CD4-positive, CD25-positive, alpha-beta regulatory T cell (primary cell): ENCODE data around the gene AFF3. TPM values are rescaled to one million over a fixed set of nuclear protein-coding genes. Genes with fewer than 3 reads are reported as not detected.
A peak's percentile ranks its signal among the peaks of the same experiment; 100 is the strongest.

Experiments
- ATAC-seq, 2 donors: fragments of 150-1000 bp; cut with Tn5 transposase; one replicate each; pipeline ENCODE4 v1.10.0; 2021; ENCODE audit warnings: low read depth in 2 of 2, moderate number of reproducible peaks in 2 of 2, moderate library complexity in 1 of 2
- DNase-seq, 3 donors: peaks; one replicate each; pipeline versions ENCODE4 v3.0.0 to v3.0.0-alpha.2; 2012 to 2022; ENCODE audit warnings: mixed read lengths in 1 of 3
- H3K27ac ChIP-seq: one replicate; pipeline ENCODE4 v1.7.0; 2013; ENCODE audit warnings: mild to moderate bottlenecking, low read length; ENCODE audit not compliant: insufficient read depth, poor library complexity, severe bottlenecking
- H3K27me3 ChIP-seq: one replicate; pipeline ENCODE4 v1.7.0; 2013; ENCODE audit warnings: low read length; ENCODE audit not compliant: control insufficient read depth, insufficient read depth
- H3K36me3 ChIP-seq: one replicate; pipeline ENCODE4 v1.7.0; 2013; ENCODE audit warnings: mild to moderate bottlenecking, low read length, moderate library complexity; ENCODE audit not compliant: control insufficient read depth, insufficient read depth
- H3K4me1 ChIP-seq: 2 replicates; pipeline ENCODE4 v1.7.0; 2013; ENCODE audit warnings: mild to moderate bottlenecking, low read length; ENCODE audit not compliant: insufficient read depth, control insufficient read depth, poor library complexity, severe bottlenecking
- H3K4me3 ChIP-seq: one replicate; pipeline ENCODE4 v1.7.0; 2013; ENCODE audit warnings: low read depth, mild to moderate bottlenecking, low read length, moderate library complexity
- H3K9me3 ChIP-seq, 2 experiments: 1 replicate in 1 of 2; 2 replicates in 1 of 2; pipeline ENCODE4 v1.7.0; 2013; ENCODE audit warnings: low read length in 2 of 2, mild to moderate bottlenecking in 1 of 2, moderate library complexity in 1 of 2; ENCODE audit not compliant: control insufficient read depth in 2 of 2
- H3K27ac Mint-ChIP-seq, 3 donors: one replicate each; pipeline ENCODE4 v1.8.0; 2020 to 2022; ENCODE audit warnings: mild to moderate bottlenecking in 3 of 3, mixed read lengths in 3 of 3, moderate library complexity in 2 of 3
- H3K27me3 Mint-ChIP-seq: one replicate; pipeline ENCODE4 v1.8.0; 2022; ENCODE audit warnings: mild to moderate bottlenecking, mixed read lengths
- H3K36me3 Mint-ChIP-seq: one replicate; pipeline ENCODE4 v1.8.0; 2020; ENCODE audit warnings: mixed read lengths
- H3K4me1 Mint-ChIP-seq, 4 donors: one replicate each; pipeline ENCODE4 v1.8.0; 2020 to 2022; ENCODE audit warnings: mixed read lengths in 4 of 4, mild to moderate bottlenecking in 1 of 4
- H3K4me3 Mint-ChIP-seq, 4 donors: one replicate each; pipeline ENCODE4 v1.8.0; 2020 to 2022; ENCODE audit warnings: mild to moderate bottlenecking in 4 of 4, mixed read lengths in 4 of 4, moderate library complexity in 3 of 4
- H3K9me3 Mint-ChIP-seq, 7 donors: one replicate each; pipeline ENCODE4 v1.8.0; 2020 to 2022; ENCODE audit warnings: mixed read lengths in 7 of 7, mild to moderate bottlenecking in 3 of 7, moderate library complexity in 2 of 7
- polyA plus RNA-seq, 4 donors: library from polyadenylated mRNA; unstranded; fragments of 300-500 nt; fragmentation: Illumina TruSeq; gene quantifications; one replicate each; pipeline ENCODE4 v1.2.3, GENCODE V29; 2021
- total RNA-seq: library from RNA; stranded (reverse); gene quantifications from one replicate; pipeline ENCODE4 v1.2.3, GENCODE V29; 2022

The AFF3 gene
- total and polyA plus RNA-seq, 5 donors from 2014 or later = 0.82 to 10.1 (median 4.2) TPM

DNA sequence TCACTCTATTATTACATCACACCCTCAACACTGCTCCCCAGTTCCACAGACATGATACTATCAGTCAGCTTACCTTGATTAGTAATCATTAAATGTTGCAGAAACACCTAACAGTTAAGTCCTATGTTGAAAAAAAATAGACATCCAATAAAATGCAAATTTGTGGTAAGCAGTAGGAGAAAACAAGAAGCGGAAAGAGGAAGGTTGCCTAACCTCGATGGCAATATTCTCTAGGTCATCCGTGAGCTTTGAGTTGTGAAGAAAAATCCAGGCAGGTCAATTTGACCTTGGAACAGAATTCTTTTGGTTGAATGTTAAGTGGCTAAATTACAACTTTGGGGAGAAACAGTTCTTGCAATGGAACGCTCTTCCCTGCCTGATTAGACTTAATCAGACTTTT, 264.4 kb downstream of the AFF3 start:
- Mint-ChIP-seq H3K36me3 (peaks cover 8% of the 10 kb centered on the region), H3K27ac (no peak overlapping the region), H3K27me3 (no peaks in the 10 kb centered on the region), H3K9me3 (peaks cover 0 to 7% (median 0%) of the 10 kb centered on the region in 7 donors), H3K4me1 (no peaks in the 10 kb centered on the region), H3K4me3 (no peak overlapping the region)
- H3K9me3 ChIP-seq = no peaks in the 10 kb centered on the region
- no peaks in the 10 kb centered on the region for H3K4me1 ChIP-seq
- no peaks in the 10 kb centered on the region for H3K27me3 ChIP-seq
- no peak for ATAC-seq
- no peak for DNase-seq
- H3K4me3 ChIP-seq = no peak overlapping the region
- no peak overlapping the region for H3K27ac ChIP-seq
- no peaks in the 10 kb centered on the region for H3K36me3 ChIP-seq

DNA sequence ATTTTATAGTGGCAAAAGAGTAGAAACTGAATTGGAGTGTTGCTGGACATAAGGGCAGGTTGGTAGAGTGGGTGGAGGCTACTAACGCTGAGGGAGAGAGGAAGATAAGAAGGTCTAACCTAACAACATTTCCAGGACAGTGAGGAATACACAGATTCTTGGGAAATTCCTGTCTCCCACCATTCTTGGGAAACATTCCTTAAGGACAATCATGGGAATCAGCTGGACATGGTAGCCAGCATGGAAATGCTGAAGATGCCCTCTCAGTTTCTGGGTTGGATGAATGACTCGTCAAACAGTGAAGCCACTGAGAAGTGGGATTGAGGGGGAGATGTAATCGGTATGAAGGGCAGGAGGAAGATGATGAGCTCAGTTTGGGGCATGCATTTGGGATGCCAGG, 265.4 kb downstream of the AFF3 start:
- Histone ChIP-seq H3K4me3 (no peak overlapping the region), H3K36me3 (no peaks in the 10 kb centered on the region), H3K9me3 (no peaks in the 10 kb centered on the region), H3K27me3 (no peaks in the 10 kb centered on the region), H3K27ac (no peak overlapping the region), H3K4me1 (no peaks in the 10 kb centered on the region)
- peaks cover 8% of the 10 kb centered on the region for H3K36me3 Mint-ChIP-seq
- H3K27ac Mint-ChIP-seq = peak overlapping the region in 1 of 3 donors; percentile 54
- H3K27me3 Mint-ChIP-seq = no peaks in the 10 kb centered on the region
- H3K4me3 Mint-ChIP-seq = no peak overlapping the region
- peaks cover 0 to 7% (median 0%) of the 10 kb centered on the region in 7 donors for H3K9me3 Mint-ChIP-seq
- ATAC-seq (no peak), DNase-seq (no peak)
- H3K4me1 Mint-ChIP-seq = no peaks in the 10 kb centered on the region

DNA sequence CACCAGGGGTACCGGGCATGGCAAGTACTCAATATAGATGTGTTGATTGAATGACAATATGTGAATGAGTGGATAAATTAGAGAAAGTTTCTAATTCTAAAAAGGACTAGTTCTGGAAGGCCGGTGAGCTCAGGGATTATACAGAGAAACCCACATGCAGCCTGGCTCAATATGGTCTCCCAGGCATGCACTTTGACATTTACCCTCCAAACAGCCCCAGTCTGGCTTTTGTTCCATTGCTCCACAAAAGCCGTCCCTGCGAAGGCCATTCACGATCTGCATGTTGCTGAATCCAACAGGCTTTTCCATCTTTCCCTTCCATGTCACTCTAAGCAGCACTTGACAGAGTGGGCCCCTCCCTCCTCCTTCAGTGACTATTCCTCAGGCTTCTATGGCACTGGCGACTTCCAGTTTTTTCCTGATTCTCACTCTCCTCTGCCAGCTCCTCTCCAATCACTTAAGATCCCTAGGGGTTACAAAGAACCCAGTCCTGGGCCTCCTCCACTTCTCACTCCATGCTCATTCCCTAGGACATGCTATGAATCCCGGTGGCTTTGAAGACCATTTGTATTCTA, 266.7 kb downstream of the AFF3 start:
- peaks cover 8% of the 10 kb centered on the region for H3K36me3 Mint-ChIP-seq
- Histone ChIP-seq H3K4me3 (no peak overlapping the region), H3K27me3 (no peaks in the 10 kb centered on the region), H3K36me3 (no peaks in the 10 kb centered on the region), H3K9me3 (no peaks in the 10 kb centered on the region), H3K27ac (no peak overlapping the region), H3K4me1 (no peaks in the 10 kb centered on the region)
- H3K4me3 Mint-ChIP-seq = no peak overlapping the region
- DNase-seq (no peak), ATAC-seq (no peak)
- H3K4me1 Mint-ChIP-seq = no peaks in the 10 kb centered on the region
- H3K27me3 Mint-ChIP-seq = no peaks in the 10 kb centered on the region
- H3K27ac Mint-ChIP-seq = peak overlapping the region in 1 of 3 donors; percentile 49
- peaks cover 0 to 7% (median 0%) of the 10 kb centered on the region in 7 donors for H3K9me3 Mint-ChIP-seq

DNA sequence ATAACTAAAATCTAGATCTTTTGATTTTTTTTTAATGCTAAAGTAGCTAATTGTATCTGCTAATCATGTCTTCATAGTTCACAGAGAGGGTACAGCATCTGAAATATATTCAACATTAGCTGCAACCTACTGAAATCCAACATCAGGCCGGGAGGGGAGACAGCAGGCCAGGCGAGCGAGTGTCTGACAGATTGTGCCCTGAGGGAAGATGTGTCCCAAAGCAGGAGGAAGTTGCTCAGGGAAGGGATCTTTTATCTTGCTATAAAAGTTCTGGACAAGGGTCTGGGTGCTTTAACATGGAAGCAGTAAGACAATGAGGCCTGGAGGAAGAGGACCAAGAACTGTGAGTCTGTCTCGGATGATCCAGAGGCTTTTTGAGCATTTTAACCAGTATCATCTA, 274.1 kb downstream of the AFF3 start:
- Mint-ChIP-seq H3K27ac (peak overlapping the region in 1 of 3 donors; percentile 61), H3K27me3 (no peaks in the 10 kb centered on the region), H3K4me1 (peaks cover 0 to 12% (median 0%) of the 10 kb centered on the region in 4 donors), H3K9me3 (no peaks in the 10 kb centered on the region), H3K36me3 (peaks cover 9% of the 10 kb centered on the region), H3K4me3 (no peak overlapping the region)
- Histone ChIP-seq H3K4me3 (no peak overlapping the region), H3K4me1 (no peaks in the 10 kb centered on the region), H3K27ac (no peak overlapping the region), H3K9me3 (no peaks in the 10 kb centered on the region), H3K36me3 (no peaks in the 10 kb centered on the region), H3K27me3 (no peaks in the 10 kb centered on the region)
- ATAC-seq (no peak), DNase-seq (no peak)

DNA sequence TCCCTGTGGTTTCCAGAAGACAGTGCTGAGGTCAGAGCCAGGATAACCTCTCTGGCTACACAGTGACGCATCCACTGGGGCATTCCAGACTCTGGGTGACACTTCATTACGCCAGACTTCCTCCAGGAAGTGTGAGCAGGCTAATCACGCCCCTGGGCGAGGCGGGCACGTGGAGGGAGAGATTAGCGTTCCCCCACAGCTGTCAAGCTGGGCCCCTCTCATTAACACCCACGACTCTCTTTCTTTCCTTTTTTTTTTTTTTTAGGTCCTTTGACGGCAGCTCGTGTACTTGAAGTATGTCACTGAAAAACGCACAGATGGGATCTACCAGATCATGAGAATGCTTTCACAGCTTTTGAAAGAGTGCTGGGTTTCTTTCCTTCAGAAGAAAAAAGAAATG, 274.6 kb downstream of the AFF3 start:
- ATAC-seq = no peak

DNA sequence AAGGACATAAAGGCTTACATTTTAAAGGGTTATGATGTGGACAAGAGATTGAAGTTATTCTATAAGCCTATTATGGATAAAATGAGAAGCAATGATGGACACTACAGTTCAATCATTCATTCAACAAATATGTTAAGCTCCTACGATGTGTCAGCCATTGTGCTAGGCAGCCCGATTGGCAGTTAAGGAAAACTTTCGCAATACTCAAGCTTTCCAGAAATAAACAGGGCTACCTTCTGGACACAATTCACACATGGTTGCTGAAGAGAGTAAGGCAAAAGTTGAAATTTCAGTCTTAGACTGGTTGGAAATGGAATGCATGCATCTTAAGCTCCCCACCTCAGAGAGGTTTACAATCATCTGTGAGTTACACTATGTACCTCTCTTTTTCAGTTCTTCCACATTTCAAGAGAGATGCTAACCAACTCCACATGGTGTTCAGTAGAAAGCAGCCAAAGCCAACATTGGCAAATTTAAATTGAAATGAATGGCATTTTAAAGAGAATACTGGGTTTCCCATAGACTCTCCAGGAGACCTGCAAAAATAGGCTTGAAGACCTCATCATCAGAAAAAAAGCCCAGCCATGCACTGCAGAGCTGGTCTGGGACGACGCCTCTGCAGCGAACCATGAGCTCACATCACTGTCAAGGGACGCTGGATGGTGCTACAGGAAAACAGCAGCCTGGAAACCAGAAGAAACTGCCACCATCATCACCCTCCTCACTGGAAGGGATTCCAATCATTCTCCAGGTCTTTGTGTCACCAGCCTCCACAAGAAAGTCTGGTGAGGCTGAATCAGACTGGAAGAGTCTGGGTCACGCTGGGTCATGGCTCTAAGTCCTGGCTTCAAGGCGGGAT, 276.3 kb downstream of the AFF3 start:
- Histone ChIP-seq H3K27me3 (no peaks in the 10 kb centered on the region), H3K4me1 (peaks cover 6% of the 10 kb centered on the region), H3K27ac (no peak overlapping the region), H3K4me3 (no peak overlapping the region), H3K9me3 (no peaks in the 10 kb centered on the region), H3K36me3 (no peaks in the 10 kb centered on the region)
- ATAC-seq (no peak), DNase-seq (no peak)
- Mint-ChIP-seq H3K4me3 (no peak overlapping the region), H3K36me3 (peaks cover 9% of the 10 kb centered on the region), H3K27me3 (no peaks in the 10 kb centered on the region), H3K4me1 (peaks cover 0 to 32% (median 11%) of the 10 kb centered on the region in 4 donors), H3K9me3 (no peaks in the 10 kb centered on the region), H3K27ac (no peak overlapping the region)

More for the DNA sequence above, 274.6 kb downstream of the AFF3 start:
- Histone ChIP-seq H3K4me3 (no peak overlapping the region), H3K4me1 (no peaks in the 10 kb centered on the region), H3K9me3 (no peaks in the 10 kb centered on the region), H3K27me3 (no peaks in the 10 kb centered on the region), H3K27ac (no peak overlapping the region), H3K36me3 (no peaks in the 10 kb centered on the region)
- peak overlapping the region in 1 of 3 donors; percentile 11 for H3K27ac Mint-ChIP-seq
- H3K27me3 Mint-ChIP-seq = no peaks in the 10 kb centered on the region
- H3K36me3 Mint-ChIP-seq = peaks cover 9% of the 10 kb centered on the region
- peaks cover 0 to 15% (median under 1%) of the 10 kb centered on the region in 4 donors for H3K4me1 Mint-ChIP-seq
- H3K4me3 Mint-ChIP-seq = no peak overlapping the region
- no peak for DNase-seq
- no peaks in the 10 kb centered on the region for H3K9me3 Mint-ChIP-seq

DNA sequence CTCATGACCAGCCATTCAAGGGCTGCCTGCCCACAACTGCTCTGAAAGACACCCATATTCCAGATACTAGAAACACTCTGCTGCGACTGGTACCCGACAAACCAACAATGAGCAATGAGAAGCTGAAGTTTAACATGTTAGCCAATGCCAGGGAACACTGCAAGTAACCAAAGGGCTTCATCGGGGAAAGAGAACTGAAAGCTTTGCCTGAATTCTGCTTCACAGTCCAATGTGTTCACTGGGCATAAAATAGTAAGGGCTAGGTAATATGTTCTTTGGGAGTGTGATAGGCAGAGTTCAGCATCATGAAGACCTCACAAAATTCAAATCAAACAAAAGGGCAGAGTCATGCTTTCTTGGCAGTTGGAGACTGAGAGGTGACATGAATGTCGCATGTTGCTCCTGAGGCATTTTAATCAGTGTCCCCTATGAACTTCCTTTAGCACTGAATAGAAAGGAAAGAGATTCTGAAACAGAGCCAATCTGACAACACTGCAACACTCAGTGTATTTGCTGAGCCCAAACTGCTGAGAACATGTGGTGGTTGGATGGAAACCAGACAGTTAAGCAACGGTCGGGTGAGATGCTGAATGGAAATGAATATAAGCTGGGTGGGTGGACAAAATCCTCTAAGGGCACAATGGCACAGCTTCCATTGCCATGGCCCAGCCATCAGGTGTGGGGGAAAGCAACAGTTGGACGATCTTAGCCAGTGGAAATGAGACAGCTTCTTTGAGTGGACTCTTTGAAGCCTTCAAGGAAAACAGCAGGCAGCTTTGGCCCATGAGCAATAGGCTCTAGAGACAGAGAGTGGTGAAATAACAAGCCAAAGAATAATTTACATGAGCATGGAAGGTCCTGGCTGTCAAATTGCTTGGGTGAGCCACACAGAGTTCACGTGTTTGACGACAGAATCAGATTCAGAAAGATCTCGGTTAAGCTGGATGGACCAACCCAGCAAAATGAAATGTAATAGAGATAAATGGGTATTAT, 277.5 kb downstream of the AFF3 start:
- ATAC-seq = no peak
- H3K27me3 Mint-ChIP-seq = no peaks in the 10 kb centered on the region
- H3K36me3 Mint-ChIP-seq = peaks cover 9% of the 10 kb centered on the region
- Histone ChIP-seq H3K27me3 (no peaks in the 10 kb centered on the region), H3K36me3 (no peaks in the 10 kb centered on the region), H3K9me3 (no peaks in the 10 kb centered on the region), H3K4me1 (peaks cover 6% of the 10 kb centered on the region), H3K27ac (no peak overlapping the region), H3K4me3 (no peak overlapping the region)
- no peaks in the 10 kb centered on the region for H3K9me3 Mint-ChIP-seq
- no peak for DNase-seq
- H3K27ac Mint-ChIP-seq = peak overlapping the region in 2 of 3 donors; percentile 9 to 31
- H3K4me1 Mint-ChIP-seq = peaks cover 0 to 36% (median 13%) of the 10 kb centered on the region in 4 donors
- H3K4me3 Mint-ChIP-seq = no peak overlapping the region
